PC-9 (cell line): ENCODE results near the gene ZCCHC14. TPM values are rescaled to one million over a fixed set of nuclear protein-coding genes. Genes with fewer than 3 reads are reported as not detected.

ENCODE experiments used
- BruUV-seq: library from RNA; stranded (reverse); fragments of 400-500 nt; replicated peaks from 2 replicates; lab custom pipeline; 2021; lab: Mats Ljungman, UMichigan
- CTCF ChIA-PET: fragments of 300-600 bp; sonication (Branson Sonifier 250); formaldehyde crosslinking; loops from one replicate; lab custom pipeline; 2022; ENCODE audit warnings: antibody characterized with exemption; lab: Charles Lee
- POLR2A ChIA-PET: fragments of 300-600 bp; sonication (Branson Sonifier 250); formaldehyde crosslinking; loops from one replicate; lab custom pipeline; 2022; ENCODE audit warnings: antibody characterized with exemption; ENCODE audit not compliant: unreplicated experiment; lab: Charles Lee
- DNase-seq, 2 experiments: peaks; one replicate each; pipeline versions ENCODE4 v3.0.0 to v3.0.0-alpha.2; 2015 to 2022; ENCODE audit warnings: mixed read lengths in 1 of 2
- H2AFZ ChIP-seq: fragments of 200-600 bp; sonication (generic); 2 replicates; pipeline ENCODE4 v1.8.1; 2017; ENCODE audit warnings: antibody characterized with exemption
- H3F3A ChIP-seq: fragments of 200-600 bp; sonication (generic); 2 replicates; pipeline ENCODE4 v1.8.1; 2017; ENCODE audit warnings: antibody characterized with exemption, mild to moderate bottlenecking, low read depth; ENCODE audit not compliant: insufficient read depth
- H3K27ac ChIP-seq: fragments of 200-600 bp; sonication (generic); 2 replicates; pipeline ENCODE4 v1.6.1; 2016; ENCODE audit warnings: mixed run types
- H3K27me3 ChIP-seq: fragments of 200-600 bp; sonication (generic); 2 replicates; pipeline ENCODE4 v1.6.1; 2016; ENCODE audit warnings: low read depth, mixed run types; ENCODE audit not compliant: insufficient read depth
- H3K36me3 ChIP-seq: fragments of 200-600 bp; sonication (generic); 2 replicates; pipeline ENCODE4 v1.6.1; 2016; ENCODE audit warnings: low read depth, mixed run types
- H3K4me1 ChIP-seq: fragments of 200-600 bp; sonication (generic); replicated peaks from 2 replicates; pipeline ENCODE4 v1.6.1; 2016; ENCODE audit warnings: mixed run types; ENCODE audit not compliant: insufficient read depth
- H3K4me2 ChIP-seq: fragments of 200-600 bp; sonication (generic); 2 replicates; pipeline ENCODE4 v1.6.1; 2017; ENCODE audit warnings: mixed run types
- H3K4me3 ChIP-seq: fragments of 200-600 bp; sonication (generic); 2 replicates; pipeline ENCODE4 v1.6.1; 2016; ENCODE audit warnings: mixed run types
- H3K79me2 ChIP-seq: fragments of 200-600 bp; sonication (generic); 2 replicates; pipeline ENCODE4 v1.6.1; 2017; ENCODE audit warnings: low read depth, mixed run types
- H3K9me2 ChIP-seq: fragments of 200-600 bp; sonication (generic); 2 replicates; pipeline ENCODE4 v1.8.1; 2017; ENCODE audit warnings: mild to moderate bottlenecking; ENCODE audit not compliant: insufficient read depth
- H3K9me3 ChIP-seq: fragments of 200-600 bp; sonication (generic); 2 replicates; pipeline ENCODE4 v1.8.1; 2016; ENCODE audit warnings: low read depth; ENCODE audit not compliant: insufficient read depth
- H4K20me1 ChIP-seq: fragments of 200-600 bp; sonication (generic); 2 replicates; pipeline ENCODE4 v1.8.1; 2017; ENCODE audit not compliant: insufficient read depth
- EZH2 ChIP-seq: fragments of 200-600 bp; sonication (generic); IDR thresholded peaks from 2 replicates; pipeline ENCODE4 v1.8.0; 2017; ENCODE audit warnings: antibody characterized with exemption, low read depth
- intact Hi-C: fragments of 100-400 bp; cut with micrococcal nuclease; formaldehyde crosslinking; loops from one replicate; pipeline ENCODE4 v1.10.0; 2022; ENCODE audit not compliant: unreplicated experiment
- total RNA-seq: library from RNA; stranded (reverse); gene quantifications from 2 replicates; pipeline ENCODE4 v1.2.3, GENCODE V29; 2021
- TF ChIP-seq, protein P1 (sequence below): fragments of 200-600 bp; sonication (generic); conservative IDR thresholded peaks from 2 replicates; pipeline ENCODE4 v1.6.1; 2017; ENCODE audit warnings: mixed run types, antibody characterized with exemption, mild to moderate bottlenecking, moderate library complexity

Gene ZCCHC14
- total RNA-seq, 1 experiment from 2014 or later, result 17.9 TPM

DNA sequence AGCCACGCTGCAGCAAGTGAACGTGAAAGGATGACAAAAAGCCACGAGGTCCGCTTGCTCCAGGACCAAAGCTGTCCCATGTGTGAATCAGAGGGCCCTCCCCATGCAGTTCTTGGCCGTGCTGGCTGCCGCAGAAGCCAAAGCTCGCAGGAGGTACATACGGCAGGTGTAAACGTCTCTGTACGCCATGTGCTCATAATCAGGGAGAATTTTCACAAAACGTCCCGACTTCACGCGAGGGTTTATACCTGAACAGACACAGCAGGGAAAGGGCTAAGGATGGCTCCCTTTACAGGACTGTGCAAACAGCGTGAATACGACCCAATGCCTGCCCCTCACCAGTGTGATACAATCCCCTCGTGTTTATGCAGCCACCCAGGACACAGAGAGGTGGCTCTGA lies 134.6 kb downstream of the ZCCHC14 start:
- BruUV-seq, result no TSS peak
- no peak overlapping the region for H3K27ac ChIP-seq
- no peak overlapping the region for H3K4me3 ChIP-seq
- no peaks in the 10 kb centered on the region for H3F3A ChIP-seq
- ChIA-PET POLR2A (no interaction called here), CTCF (no interaction called here)
- intact Hi-C loops, result no loop called here
- H3K9me2 ChIP-seq, result no peaks in the 10 kb centered on the region
- H3K79me2 ChIP-seq, result no peaks in the 10 kb centered on the region
- H3K36me3 ChIP-seq, result no peaks in the 10 kb centered on the region
- no peak overlapping the region for H3K4me2 ChIP-seq
- no peak for TF ChIP-seq EZH2
- TF ChIP-seq, protein P1, sequence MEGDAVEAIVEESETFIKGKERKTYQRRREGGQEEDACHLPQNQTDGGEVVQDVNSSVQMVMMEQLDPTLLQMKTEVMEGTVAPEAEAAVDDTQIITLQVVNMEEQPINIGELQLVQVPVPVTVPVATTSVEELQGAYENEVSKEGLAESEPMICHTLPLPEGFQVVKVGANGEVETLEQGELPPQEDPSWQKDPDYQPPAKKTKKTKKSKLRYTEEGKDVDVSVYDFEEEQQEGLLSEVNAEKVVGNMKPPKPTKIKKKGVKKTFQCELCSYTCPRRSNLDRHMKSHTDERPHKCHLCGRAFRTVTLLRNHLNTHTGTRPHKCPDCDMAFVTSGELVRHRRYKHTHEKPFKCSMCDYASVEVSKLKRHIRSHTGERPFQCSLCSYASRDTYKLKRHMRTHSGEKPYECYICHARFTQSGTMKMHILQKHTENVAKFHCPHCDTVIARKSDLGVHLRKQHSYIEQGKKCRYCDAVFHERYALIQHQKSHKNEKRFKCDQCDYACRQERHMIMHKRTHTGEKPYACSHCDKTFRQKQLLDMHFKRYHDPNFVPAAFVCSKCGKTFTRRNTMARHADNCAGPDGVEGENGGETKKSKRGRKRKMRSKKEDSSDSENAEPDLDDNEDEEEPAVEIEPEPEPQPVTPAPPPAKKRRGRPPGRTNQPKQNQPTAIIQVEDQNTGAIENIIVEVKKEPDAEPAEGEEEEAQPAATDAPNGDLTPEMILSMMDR, result no peak
- no peak overlapping the region for H2AFZ ChIP-seq
- H3K27me3 ChIP-seq, result no peaks in the 10 kb centered on the region
- H4K20me1 ChIP-seq, result peaks cover 5% of the 10 kb centered on the region
- no peak for DNase-seq
- no peaks in the 10 kb centered on the region for H3K9me3 ChIP-seq
- H3K4me1 ChIP-seq, result no peaks in the 10 kb centered on the region

DNA sequence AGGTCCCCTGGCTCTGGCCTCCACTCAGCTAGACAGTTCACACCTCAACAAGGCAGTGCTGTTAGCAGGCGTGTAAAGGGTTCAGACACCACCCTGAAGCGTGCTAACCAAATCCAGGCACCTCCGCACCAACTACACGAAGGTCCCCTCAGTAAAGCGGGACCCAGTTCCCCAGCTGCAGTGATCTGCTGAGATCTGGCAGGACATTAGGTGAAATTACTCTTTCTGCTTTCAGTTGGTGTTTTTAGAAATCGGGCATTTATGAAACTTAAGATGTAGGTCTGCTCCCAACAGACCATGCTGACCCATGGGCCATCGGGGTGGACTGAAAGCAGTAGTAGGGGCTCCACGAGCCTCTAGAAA lies 136.4 kb downstream of the ZCCHC14 start:
- ChIA-PET CTCF (no interaction called here), POLR2A (no interaction called here)
- DNase-seq, result no peak
- intact Hi-C loops, result no loop called here
- Histone ChIP-seq H3K4me3 (no peak overlapping the region), H3K27me3 (no peaks in the 10 kb centered on the region), H3K36me3 (no peaks in the 10 kb centered on the region), H3K9me2 (no peaks in the 10 kb centered on the region), H3K4me2 (no peak overlapping the region), H2AFZ (no peak overlapping the region), H4K20me1 (peaks cover 5% of the 10 kb centered on the region), H3K27ac (no peak overlapping the region), H3K9me3 (no peaks in the 10 kb centered on the region), H3K79me2 (no peaks in the 10 kb centered on the region), H3K4me1 (no peaks in the 10 kb centered on the region), H3F3A (no peaks in the 10 kb centered on the region)
- TF ChIP-seq, protein P1, result no peak
- TF ChIP-seq EZH2, result no peak
- no TSS peak for BruUV-seq

Other genes starting within 250 kb of the ZCCHC14 start
- 7.5 and 12.9 TPM in 2 replicates for gene C16orf95, start 175.6 kb downstream of the ZCCHC14 start, total RNA-seq
- gene FBXO31, start 109.2 kb downstream of the ZCCHC14 start, total RNA-seq, result 18.8 and 21.9 TPM in 2 replicates
- gene MAP1LC3B, start 100.7 kb downstream of the ZCCHC14 start, total RNA-seq, result 37.0 and 45.3 TPM in 2 replicates
- gene JPH3, start 109.5 kb upstream of the ZCCHC14 start, total RNA-seq, result not detected in 2 replicates